HG02759 (cell line): ENCODE results near the gene CLMN.

Experiments used
- ATAC-seq: cut with Tn5 transposase; IDR thresholded peaks from one replicate; pipeline ENCODE4 v1.9.1; 2021; ENCODE audit warnings: mild to moderate bottlenecking, moderate library complexity; ENCODE audit not compliant: unreplicated experiment

Gene CLMN

DNA sequence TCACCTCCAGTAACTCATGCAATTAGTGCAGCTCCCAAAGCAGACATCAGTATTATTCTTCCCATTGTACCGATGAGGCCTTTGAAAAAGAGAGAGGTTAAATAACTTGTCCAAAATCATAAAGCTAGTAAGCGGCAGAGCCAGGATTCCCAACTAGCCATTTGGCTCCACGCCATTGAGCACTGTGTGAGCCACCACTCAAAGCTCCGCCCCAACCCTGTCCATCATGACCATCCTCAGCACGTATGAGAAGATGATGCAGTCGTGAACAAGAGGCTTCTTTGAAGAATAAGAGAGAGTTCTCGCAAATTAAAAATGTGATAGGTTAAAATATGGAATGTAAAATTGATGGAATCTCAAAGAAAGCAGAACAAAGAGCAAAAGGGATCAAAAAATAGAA, 14.6 kb downstream of the CLMN start:
- ATAC-seq = no peak

DNA sequence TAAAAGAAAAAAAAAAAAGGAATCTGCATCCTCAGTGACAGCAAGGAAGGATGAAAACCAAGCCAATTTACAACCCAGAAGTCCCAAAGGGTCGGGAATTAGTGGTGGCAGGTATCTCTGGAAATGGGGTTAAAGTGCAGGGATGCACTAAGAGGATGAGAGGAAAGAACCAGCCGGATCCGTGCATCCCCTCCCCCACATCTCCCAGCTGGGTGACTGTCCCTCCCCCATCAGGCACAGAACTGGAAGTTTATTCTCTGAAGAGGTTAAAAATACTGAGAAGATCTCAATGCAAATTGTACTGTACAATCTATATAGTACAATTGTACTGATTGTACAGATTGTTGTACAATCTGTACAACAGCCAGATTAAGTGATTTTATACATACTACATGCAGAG, 15.4 kb downstream of the CLMN start:
- no peak for ATAC-seq

GRCh38 chr14:95303552-95303951, 16.2 kb downstream of the CLMN start:
- ATAC-seq = no peak

DNA sequence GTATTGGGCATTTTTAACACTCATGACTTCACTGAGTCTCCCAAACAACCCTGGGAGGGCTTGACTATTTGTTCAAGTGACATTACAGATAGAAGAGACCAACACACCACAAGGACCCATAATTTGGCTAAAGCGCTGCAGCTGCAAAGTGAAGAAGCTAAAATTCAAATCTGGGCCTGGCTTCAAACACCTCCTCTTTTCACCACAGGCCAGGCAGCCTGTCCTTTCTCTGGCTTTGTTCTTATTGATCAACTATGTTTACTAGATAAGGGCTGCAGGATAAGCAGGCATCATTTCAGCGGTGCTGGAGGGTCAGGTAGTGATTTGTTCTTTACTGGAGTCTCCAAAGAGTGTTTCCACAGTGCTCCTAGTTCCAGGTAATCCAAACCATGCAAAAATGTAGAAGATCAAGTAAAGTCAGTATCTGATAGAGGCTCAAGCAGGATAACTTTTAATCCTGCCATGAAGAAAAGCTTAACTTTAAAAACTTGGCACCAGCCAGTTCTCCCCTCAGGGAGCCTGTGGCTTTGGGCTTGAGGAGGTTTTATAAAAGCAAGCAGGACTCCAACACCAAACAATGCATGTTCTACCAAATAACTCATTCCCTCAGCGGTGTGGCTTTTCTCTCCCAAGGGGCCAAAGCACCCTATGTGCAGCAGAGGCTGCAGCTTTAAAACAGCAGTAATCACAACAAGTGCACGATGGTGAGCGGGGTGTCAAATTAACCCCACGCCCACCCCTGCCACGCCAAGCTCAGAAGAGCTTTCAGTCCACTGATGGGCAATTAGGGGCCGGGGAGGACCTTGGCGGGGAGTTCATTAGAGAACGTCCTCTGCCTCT, 16.8 kb downstream of the CLMN start:
- ATAC-seq = no peak

- ATAC-seq = no peak
Observed at GRCh38 chr14:95301527-95302187, 18.1 kb downstream of the CLMN start.

DNA sequence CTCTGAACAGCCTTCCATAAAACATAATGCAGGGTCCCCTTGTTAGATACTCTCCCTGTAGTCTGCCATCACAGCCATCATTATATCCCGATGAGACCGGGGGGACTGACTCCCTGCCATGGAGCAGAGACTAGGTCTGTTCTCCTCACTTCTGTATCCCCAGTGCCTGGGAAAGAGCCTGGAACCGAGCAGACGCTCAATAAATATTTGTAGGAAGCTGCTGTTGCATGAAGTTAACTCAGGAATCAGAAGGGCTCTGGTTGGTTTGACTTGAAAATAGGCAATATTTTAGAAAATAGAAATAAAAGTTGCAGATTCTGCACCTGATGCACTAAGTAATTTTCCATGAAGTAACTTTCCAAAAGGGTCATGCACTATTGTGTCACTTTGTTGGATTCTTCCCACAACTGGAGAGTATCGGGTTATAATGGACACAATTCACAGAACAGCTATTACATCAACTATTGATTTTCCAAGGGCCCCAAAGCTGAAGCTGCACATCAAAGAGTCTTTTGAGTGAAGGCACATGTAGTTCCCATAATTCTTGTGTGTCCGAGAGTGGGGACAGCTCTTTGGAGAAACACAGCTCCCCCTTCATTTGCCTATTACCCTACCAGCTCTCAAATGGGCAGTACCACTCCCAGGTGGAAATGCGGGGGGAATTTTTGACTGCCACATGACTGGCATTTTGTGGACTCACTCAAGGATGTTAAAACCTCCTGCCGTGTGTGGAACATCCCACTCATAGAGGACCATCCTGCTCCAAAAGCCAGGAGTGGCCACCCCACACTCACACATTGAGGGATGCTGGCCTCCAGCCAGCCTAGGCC, 18.8 kb downstream of the CLMN start:
- no peak for ATAC-seq

DNA sequence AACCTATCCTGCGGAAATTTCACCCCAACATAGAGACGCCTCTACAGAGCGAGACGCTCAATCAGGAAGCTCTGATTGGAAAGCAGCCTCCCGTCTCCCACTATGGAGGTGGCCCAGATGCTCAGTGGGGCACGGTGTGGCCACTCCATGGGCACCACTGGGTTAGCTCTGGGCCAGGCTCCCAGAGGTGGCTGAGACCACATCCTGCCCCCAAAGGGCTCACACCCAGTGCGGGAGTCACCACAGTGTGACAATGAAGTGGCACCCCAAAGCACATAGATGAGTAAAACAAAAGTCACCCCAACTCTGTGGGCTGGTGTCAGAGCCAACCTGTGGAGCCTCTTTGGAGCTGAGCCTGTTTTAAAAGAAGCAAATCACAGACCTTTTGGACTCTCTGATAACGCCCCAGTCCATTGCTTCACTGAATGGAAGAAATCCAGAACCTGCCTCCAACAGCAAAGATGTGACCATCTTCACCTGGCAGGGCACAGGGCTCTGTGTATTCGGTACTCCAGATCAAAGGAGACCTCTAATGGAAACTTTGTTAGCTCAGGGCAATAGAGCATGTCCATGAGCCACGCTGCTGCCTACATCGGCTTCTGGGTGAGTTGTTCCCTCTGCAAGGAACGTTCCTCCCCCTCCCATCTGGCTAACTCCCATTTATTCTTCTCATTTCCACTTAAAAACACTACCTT, 19.6 kb downstream of the CLMN start:
- no peak for ATAC-seq

- no peak for ATAC-seq
Observed at GRCh38 chr14:95299271-95299670, 20.4 kb downstream of the CLMN start.

- no peak for ATAC-seq
Observed at GRCh38 chr14:95297832-95298231, 21.9 kb downstream of the CLMN start.

- ATAC-seq = no peak
Observed at GRCh38 chr14:95296966-95297365, 22.7 kb downstream of the CLMN start.

DNA sequence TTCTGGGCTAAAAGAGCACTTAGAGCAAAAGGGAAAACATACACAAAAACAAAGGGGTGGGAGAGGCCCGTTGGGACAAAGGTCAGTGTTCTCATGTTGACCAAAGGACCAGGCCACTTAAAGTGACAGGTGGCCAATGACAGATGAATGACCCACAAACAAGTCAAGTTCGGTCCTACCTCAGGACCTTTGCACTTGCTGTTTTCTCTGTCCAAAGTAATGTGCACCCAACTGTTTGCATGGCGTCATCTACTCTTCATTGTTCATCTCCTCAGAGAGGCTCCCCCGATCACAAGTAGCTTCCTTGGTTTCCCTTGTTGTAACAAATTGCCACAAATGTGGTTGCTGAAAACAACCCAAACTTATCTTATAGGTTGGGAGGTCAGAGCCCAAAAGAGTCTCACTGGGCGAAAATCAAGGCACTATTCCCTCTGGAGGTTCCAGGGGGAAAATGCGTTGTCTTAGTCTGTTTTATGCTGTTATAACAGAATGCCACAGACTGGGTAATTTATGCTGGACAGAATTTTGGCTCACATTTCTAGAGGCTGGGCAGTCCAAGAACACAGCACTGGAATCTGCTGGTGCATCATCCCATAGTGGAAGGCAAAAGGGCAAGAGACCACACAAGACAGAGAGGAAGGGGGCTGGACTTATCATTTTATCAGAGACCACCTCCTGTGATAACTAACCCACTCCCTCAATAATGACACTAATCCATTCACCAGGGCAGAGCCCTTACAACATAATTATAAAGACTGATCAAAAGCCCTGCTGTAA, 23.9 kb downstream of the CLMN start:
- ATAC-seq = no peak

- ATAC-seq = no peak
Observed at GRCh38 chr14:95294834-95295599, 24.7 kb downstream of the CLMN start.

DNA sequence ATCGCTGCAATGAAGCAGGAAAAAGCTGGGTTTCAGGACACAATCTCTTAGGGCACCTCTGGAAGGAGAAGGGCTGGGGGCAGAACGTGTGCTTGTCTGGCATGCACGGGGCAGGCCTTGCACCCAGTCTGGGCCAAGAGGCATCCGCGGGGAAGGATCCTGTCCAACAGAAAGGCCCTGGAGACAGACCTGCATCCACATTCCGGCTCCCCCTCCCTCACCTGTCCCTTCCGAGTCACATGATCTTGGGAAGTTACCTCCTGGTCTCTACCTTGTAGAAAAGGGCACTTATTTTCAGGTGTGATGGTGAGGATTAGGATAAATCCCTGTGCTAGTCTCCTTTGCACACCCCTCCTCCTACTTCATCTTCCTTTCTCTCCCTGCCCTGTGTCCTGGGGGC, 25.4 kb downstream of the CLMN start:
- ATAC-seq = no peak

DNA sequence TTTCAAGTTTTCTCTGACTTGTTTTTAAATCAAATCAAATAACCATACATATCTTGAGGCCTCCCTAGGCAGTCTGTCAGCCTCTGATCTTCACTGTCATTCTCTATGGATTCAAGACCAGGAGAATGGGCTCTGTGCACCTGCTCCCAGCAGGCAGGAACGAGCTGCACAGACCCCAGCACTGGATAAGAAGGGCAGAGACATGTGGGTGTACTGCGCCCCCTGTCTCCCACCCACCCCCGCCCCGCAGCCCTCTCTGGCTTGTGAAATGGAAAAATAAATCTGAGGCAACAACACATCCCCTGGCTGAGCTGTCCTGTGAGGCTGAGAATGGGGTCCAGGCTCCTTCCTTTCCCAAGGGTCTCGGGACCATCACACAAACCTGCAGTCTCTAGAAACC, 26.3 kb downstream of the CLMN start:
- no peak for ATAC-seq

GRCh38 chr14:95292660-95293425, 26.9 kb downstream of the CLMN start:
- ATAC-seq = no peak

DNA sequence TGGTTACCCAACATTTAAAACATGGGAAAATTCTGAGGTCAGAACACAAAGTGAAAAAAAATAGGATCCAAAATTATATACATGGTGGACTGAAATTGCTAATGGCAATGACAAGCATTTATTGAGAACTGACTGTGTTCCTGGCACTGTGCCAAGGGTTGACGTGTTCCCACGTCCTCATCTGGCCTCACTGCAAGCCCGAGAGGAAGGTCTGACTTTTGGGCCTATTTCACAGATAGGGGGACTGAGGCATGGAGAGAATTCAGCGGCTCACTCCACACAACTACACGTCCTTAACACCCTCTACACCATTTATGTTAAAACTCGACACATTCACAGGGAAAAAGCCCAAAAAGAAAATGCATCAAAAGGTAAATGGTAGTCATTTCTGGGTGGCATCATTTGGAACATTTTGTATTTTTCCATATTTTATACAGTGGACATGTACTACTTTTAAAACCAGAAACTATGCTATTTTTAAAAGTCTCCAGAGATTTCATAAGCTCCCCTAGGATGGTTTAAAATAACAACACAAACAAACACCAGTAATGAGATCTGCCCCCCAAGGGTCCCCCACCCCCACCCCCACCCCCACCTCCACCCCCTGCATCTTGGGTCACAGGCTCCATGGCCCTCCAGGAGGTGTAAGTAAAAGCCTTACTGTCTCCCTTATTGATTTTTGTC, 27.7 kb downstream of the CLMN start:
- ATAC-seq = no peak

DNA sequence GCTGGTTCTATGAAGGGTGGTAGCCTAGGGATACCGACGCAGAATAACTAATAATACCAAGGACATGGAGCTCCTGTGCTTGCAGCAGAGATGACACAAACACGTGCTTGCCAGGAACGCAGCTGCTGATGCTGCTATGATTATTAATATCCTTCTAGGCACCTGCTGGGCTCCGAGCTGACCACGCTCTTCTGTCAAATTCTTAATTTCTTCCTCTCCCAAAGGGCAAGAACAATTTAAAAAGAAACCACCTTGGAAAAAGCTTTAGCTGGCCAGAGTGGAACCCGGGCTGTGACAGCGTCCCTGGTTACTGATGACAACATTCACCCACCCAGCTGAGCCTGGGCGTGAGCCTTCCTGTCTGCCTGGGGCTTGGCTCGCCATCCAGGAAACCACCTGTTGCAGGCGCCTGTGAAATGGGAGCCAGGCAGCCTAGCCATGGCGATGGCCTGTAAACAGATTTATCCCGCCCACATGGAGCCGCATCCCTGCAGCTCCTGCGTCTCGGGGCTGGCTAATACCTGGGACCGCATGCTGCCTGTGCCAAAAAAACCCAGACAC, 28.8 kb downstream of the CLMN start:
- no peak for ATAC-seq

DNA sequence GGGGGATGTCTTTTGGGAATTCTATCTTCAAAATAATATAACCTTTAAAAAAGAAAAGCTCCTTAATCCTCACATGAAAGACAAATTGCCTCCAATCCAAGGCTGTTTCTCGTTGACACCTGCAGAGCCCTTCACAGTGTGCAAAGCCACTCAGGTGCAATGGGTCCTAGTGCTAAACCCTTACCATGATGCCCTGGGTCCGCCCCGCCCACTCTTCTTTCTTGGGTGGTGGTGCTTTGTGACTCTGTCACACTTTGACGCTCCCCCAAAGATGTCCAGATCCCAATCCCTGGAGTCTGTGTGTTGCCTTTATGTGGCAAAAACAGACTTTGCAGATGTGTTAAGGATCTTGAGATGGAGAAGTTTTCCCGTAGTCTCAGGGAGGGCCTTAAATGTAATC, 29.7 kb downstream of the CLMN start:
- no peak for ATAC-seq
